Measurements from ENCODE around the gene CLN3. TPM values are rescaled to one million over a fixed set of nuclear protein-coding genes. Genes with fewer than 3 reads are reported as not detected.

Gene CLN3
- total and polyA plus RNA-seq, 9 of the 15 experiments (the other 6 are each of a cell fraction or from before 2014, with no cell fraction given): 2.5 to 27.1 (median 11.6) TPM

DNA sequence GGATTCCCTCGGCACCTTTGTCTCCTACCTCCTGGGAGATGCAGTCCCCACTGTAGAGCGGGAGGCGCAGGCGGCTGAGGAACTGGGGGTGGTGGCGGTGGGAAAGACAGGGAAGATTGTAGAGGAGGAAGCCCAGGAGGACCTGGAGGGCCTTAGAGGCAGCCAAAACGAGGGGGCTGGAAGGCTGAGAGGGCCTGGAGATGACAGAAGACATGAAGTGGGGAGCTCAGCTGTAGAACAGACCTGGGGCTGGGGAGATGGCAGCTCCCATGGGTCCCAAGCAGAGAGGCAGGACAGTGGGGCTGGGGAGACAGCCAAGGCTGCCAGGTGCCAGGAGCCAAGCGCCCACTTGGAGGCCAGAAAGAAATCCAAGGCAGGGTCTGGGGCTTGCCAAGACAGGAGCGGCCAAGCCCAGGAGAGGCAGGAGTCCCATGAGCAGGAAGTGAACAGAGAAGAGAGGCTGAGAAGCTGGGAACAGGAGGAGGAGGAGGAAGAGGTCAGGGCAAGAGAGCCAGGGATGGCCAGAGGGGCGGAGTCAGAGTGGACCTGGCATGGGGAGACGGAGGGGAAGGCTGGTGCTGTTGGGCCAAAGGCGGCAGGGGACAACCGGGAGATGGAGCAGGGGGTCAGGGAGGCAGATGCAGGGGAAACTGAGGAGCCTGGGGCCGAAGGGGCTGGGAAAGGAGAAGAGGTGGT lies 3.4 kb upstream of the CLN3 start:
- BruUV-seq (replicated peaks): TSS peak; percentile 55
- CTCF ChIA-PET (ENCODE audit: low intra/inter-chr PET ratio): no interaction called here
- TF ChIP-seq PHTF2 (CRISPR knock-in tag; IDR thresholded peaks at IDR 0.05): no peak
- no peak for TF ChIP-seq GATAD2B (IDR thresholded peaks at IDR 0.05; ENCODE audit: borderline replicate concordance)
- no peak for TF ChIP-seq ZBED1 (IDR thresholded peaks at IDR 0.05)
- TF ChIP-seq ZNF197 (CRISPR knock-in tag; IDR thresholded peaks at IDR 0.05; ENCODE audit: low read depth): no peak
- TF ChIP-seq ZNF740 (CRISPR knock-in tag; IDR thresholded peaks at IDR 0.05): peak; percentile 31; the same call in 1 of the 2 replicates
- no peak for TF ChIP-seq ZNF740 (tag; IDR thresholded peaks at IDR 0.05)
- no peak for TF ChIP-seq THRAP3 (IDR thresholded peaks at IDR 0.05; ENCODE audit: borderline replicate concordance)
- no peak for TF ChIP-seq ZNF253 (CRISPR knock-in tag; conservative IDR thresholded peaks at IDR 0.05)
- 0 out of 2 replicates have a peak, but pooled peaks have one; percentile 15 for TF ChIP-seq HBP1 (CRISPR knock-in tag; IDR thresholded peaks at IDR 0.05)
- peak in 1 of 2 experiments; percentile 41; a peak in 1 of 4 replicates for TF ChIP-seq MAZ (CRISPR knock-in tag; conservative IDR thresholded peaks at IDR 0.05 in 1 of 2, IDR thresholded peaks at IDR 0.05 in 1 of 2)
- TF ChIP-seq TAF15 (IDR thresholded peaks at IDR 0.05; ENCODE audit: low read depth, low read length): no peak
- TF ChIP-seq BRD9 (IDR thresholded peaks at IDR 0.05; ENCODE audit: low read depth, partially characterized antibody): no peak
- no peak for TF ChIP-seq MYNN (IDR thresholded peaks at IDR 0.05)
- TF ChIP-seq MYNN (CRISPR knock-in tag; IDR thresholded peaks at IDR 0.05): no peak
- TF ChIP-seq PREB (CRISPR knock-in tag; IDR thresholded peaks at IDR 0.05): no peak
- no peak for TF ChIP-seq NR4A1 (CRISPR knock-in tag; IDR thresholded peaks at IDR 0.05)
- TF ChIP-seq NR4A1 (tag; IDR thresholded peaks at IDR 0.05): no peak
- no peak for TF ChIP-seq MNT (conservative IDR thresholded peaks at IDR 0.05)

More for the DNA sequence above, 3.4 kb upstream of the CLN3 start:
- Histone ChIP-seq H2AFZ (ENCODE audit: low read depth, low read length) (peak overlapping the region; percentile 92), H3K9me1 (ENCODE audit: control insufficient read depth, insufficient read depth, low read length) (no peaks in the 10 kb centered on the region), H3K4me2 (ENCODE audit: insufficient read depth, low read length) (peak overlapping the region; percentile 74), H3K9ac (ENCODE audit: insufficient read depth in 1 of 2, low read depth in 2 of 2, low read length in 2 of 2) (peak overlapping the region; percentile 55 to 87), H3K9me3 (replicated peaks; ENCODE audit: control insufficient read depth, insufficient read depth, low read depth, low read length) (no peaks in the 10 kb centered on the region), H4K20me1 (replicated peaks; ENCODE audit: control insufficient read depth, insufficient read depth, low read length) (no peaks in the 10 kb centered on the region), H3K4me1 (replicated peaks in 1 of 2; ENCODE audit: control insufficient read depth in 2 of 2, insufficient read depth in 2 of 2, low read length in 2 of 2) (peaks cover 13 to 59% of the 10 kb centered on the region in 2 experiments), H3K4me3 (peak overlapping the region; percentile 25), H3K27me3 (ENCODE audit: control insufficient read depth in 2 of 2, insufficient read depth in 2 of 2, low read length in 2 of 2) (no peaks in the 10 kb centered on the region), H3K27ac (ENCODE audit: extremely low read depth, low read depth, low read length) (peak overlapping the region; percentile 71), H3K36me3 (ENCODE audit: control insufficient read depth, insufficient read depth, low read length) (no peaks in the 10 kb centered on the region), H3K79me2 (ENCODE audit: control insufficient read depth, insufficient read depth, low read length) (peaks cover 8% of the 10 kb centered on the region; the same call in 2 of the 3 replicates)
- POLR2A ChIA-PET: no interaction called here
- no peak for DNase-seq (ENCODE audit: extremely low read depth in 1 of 4, low spot score in 3 of 4)
- FAIRE-seq: no peak
- 74% methylated on average over 11 of the region's 13 CpGs for WGBS (ENCODE audit: insufficient coverage, low coverage, missing lambda C conversion rate)
- no peak for ATAC-seq
- intact Hi-C loops (cut with micrococcal nuclease): no loop called here
- in situ Hi-C loops (cut with MboI): loop anchor here (25.0 kb wide), 1 partner anchor 1717 kb away; no protein-coding TSS in a partner anchor
